Neuronal stem cell (in vitro differentiated cells): ENCODE measurements around the gene ADAMTS17.
A peak's percentile ranks its signal among the peaks of the same experiment; 100 is the strongest.

Experiments
- DNase-seq: peaks from one replicate; pipeline ENCODE4 v3.0.0-alpha.2; 2013; ENCODE audit warnings: low spot score
- H2AFZ ChIP-seq: one replicate; pipeline ENCODE4 v1.6.1; 2013; ENCODE audit warnings: mild to moderate bottlenecking, low read length, inconsistent platforms
- H2AK5ac ChIP-seq: 2 replicates; pipeline ENCODE4 v1.6.1; 2013; ENCODE audit warnings: low read depth, mild to moderate bottlenecking, inconsistent platforms, low read length, moderate library complexity, mixed read lengths
- H2BK120ac ChIP-seq: 2 replicates; pipeline ENCODE4 v1.6.1; 2013; ENCODE audit warnings: low read depth, mild to moderate bottlenecking, inconsistent platforms, low read length, moderate library complexity, mixed read lengths
- H2BK12ac ChIP-seq: one replicate; pipeline ENCODE4 v1.6.1; 2013; ENCODE audit warnings: low read length, inconsistent platforms
- H2BK15ac ChIP-seq: 2 replicates; pipeline ENCODE4 v1.6.1; 2013; ENCODE audit warnings: mild to moderate bottlenecking, low read length, inconsistent platforms, mixed read lengths
- H2BK5ac ChIP-seq: one replicate; pipeline ENCODE4 v1.6.1; 2013; ENCODE audit warnings: inconsistent platforms, mild to moderate bottlenecking, low read length, moderate library complexity
- H3K14ac ChIP-seq: one replicate; pipeline ENCODE4 v1.6.1; 2013; ENCODE audit warnings: low read length, inconsistent platforms
- H3K18ac ChIP-seq: 2 replicates; pipeline ENCODE4 v1.6.1; 2013; ENCODE audit warnings: low read length, inconsistent platforms
- H3K23ac ChIP-seq: 2 replicates; pipeline ENCODE4 v1.6.1; 2013; ENCODE audit warnings: low read depth, mild to moderate bottlenecking, mixed read lengths, low read length, inconsistent platforms; ENCODE audit not compliant: poor library complexity
- H3K27ac ChIP-seq: replicated peaks from 3 replicates; pipeline ENCODE4 v1.5.1; 2013; ENCODE audit warnings: low read length, inconsistent platforms
- H3K27me3 ChIP-seq, 3 experiments: 2 replicates each; pipeline ENCODE4 v1.6.1; 2013; ENCODE audit warnings: low read length in 3 of 3, mild to moderate bottlenecking in 2 of 3, inconsistent platforms in 1 of 3, low read depth in 1 of 3, mixed read lengths in 1 of 3, moderate library complexity in 1 of 3; ENCODE audit not compliant: control insufficient read depth in 3 of 3, insufficient read depth in 3 of 3
- H3K36me3 ChIP-seq, 2 donors: replicated peaks in 1 of 2; 2 replicates each; pipeline ENCODE4 v1.6.1; 2013; ENCODE audit warnings: low read length in 2 of 2; ENCODE audit not compliant: control insufficient read depth in 2 of 2, insufficient read depth in 2 of 2
- H3K4ac ChIP-seq: 2 replicates; pipeline ENCODE4 v1.6.1; 2013; ENCODE audit warnings: inconsistent platforms, mild to moderate bottlenecking, low read length, moderate library complexity
- H3K4me1 ChIP-seq, 2 donors: 1 replicate in 1 of 2; 2 replicates in 1 of 2; pipeline ENCODE4 v1.6.1; 2013; ENCODE audit warnings: low read length in 2 of 2, low read depth in 1 of 2; ENCODE audit not compliant: control insufficient read depth in 2 of 2, insufficient read depth in 1 of 2
- H3K4me2 ChIP-seq: one replicate; pipeline ENCODE4 v1.6.1; 2013; ENCODE audit warnings: mild to moderate bottlenecking, low read length, inconsistent platforms; ENCODE audit not compliant: insufficient read depth, poor library complexity, severe bottlenecking
- H3K4me3 ChIP-seq, 2 donors: 2 replicates each; pipeline ENCODE4 v1.5.1; 2013; ENCODE audit warnings: low read length in 2 of 2, mild to moderate bottlenecking in 2 of 2, inconsistent platforms in 1 of 2, moderate library complexity in 1 of 2
- H3K79me1 ChIP-seq: one replicate; pipeline ENCODE4 v1.6.1; 2013; ENCODE audit warnings: low read depth, mild to moderate bottlenecking, inconsistent platforms, low read length, moderate library complexity
- H3K9ac ChIP-seq: one replicate; pipeline ENCODE4 v1.6.1; 2013; ENCODE audit warnings: mild to moderate bottlenecking, low read depth, low read length, inconsistent platforms; ENCODE audit not compliant: poor library complexity
- H3K9me3 ChIP-seq, 2 donors: replicated peaks in 1 of 2; 2 replicates each; pipeline versions ENCODE3 to v1.6.1; 2013; ENCODE audit warnings: low read length in 2 of 2, mild to moderate bottlenecking in 2 of 2, inconsistent platforms in 1 of 2, low read depth in 1 of 2, mixed read lengths in 1 of 2, moderate library complexity in 1 of 2; ENCODE audit not compliant: control insufficient read depth in 2 of 2, insufficient read depth in 1 of 2
- H4K8ac ChIP-seq: one replicate; pipeline ENCODE4 v1.6.1; 2013; ENCODE audit warnings: low read depth, mild to moderate bottlenecking, inconsistent platforms, low read length, moderate library complexity
- H4K91ac ChIP-seq: one replicate; pipeline ENCODE4 v1.6.1; 2013; ENCODE audit warnings: low read length, low read depth, mild to moderate bottlenecking, inconsistent platforms; ENCODE audit not compliant: poor library complexity
- WGBS, 2 donors: extraction: QIAGEN DNeasy Blood & Tissue Kit; methylation state at CpG; one replicate each; pipeline ENCODE4 v1.1.7; 2013; ENCODE audit warnings: missing lambda C conversion rate in 2 of 2, mixed read lengths in 1 of 2; ENCODE audit not compliant: insufficient read length in 2 of 2, insufficient replicate concordance in 1 of 2; ENCODE audit errors: extremely low coverage in 2 of 2; 5-methylcytosine and 5-hydroxymethylcytosine counted together

The ADAMTS17 gene

DNA sequence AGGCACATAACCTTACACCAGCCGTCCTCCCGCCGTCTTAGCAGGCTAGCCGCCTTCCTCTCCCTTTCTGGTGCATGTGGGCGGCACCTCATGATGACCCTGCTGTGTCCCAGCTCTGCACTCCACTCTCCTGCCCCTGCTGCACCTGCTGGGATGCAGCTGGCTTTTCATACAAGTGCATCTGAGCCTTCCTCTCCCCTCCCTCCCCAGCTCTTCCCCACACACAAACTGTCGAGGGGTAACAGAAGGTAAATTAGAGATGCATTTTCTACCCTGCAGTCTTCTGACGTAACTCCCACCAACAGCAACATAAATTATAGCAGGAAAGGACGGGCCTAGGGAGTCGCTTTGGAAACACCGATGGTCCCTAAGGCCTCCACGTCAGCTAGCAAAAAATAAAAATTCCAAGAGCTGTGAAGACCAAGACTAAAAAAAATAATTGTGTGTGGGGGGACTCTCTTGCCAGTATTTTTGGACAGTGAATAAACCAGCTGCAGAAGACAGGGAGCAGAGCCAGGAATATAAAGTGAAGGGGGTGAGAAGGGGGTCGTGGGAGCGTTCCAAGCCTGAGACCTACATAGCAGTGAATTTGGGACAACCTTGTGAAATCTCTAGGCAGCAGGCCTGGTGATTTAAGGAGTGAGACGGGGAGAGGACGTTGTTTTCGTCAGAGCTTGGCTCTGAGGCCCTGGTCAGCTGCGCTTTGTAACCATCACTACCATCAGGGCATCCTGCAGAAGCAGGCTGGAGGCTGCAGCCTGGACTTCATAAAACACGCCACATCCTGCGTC lies 216.2 kb downstream of the ADAMTS17 start:
- H3K9me3 ChIP-seq: peaks cover 0 to 2% of the 10 kb centered on the region in 2 donors
- H3K79me1 ChIP-seq: peaks cover 2% of the 10 kb centered on the region
- H2BK15ac ChIP-seq: no peak overlapping the region
- no peak for DNase-seq
- no peak overlapping the region for H2BK120ac ChIP-seq
- peaks cover 0 to 5% of the 10 kb centered on the region in 2 donors for H3K4me1 ChIP-seq
- no peak overlapping the region for H2BK12ac ChIP-seq
- H4K8ac ChIP-seq: no peak overlapping the region
- no peaks in the 10 kb centered on the region for H3K27me3 ChIP-seq
- WGBS, 2 donors: no CpG with 5 or more reads among the region's 19 CpGs
- H3K4me3 ChIP-seq: no peak overlapping the region
- H3K27ac ChIP-seq: no peak overlapping the region
- no peak overlapping the region for H3K18ac ChIP-seq
- no peak overlapping the region for H4K91ac ChIP-seq
- H3K4me2 ChIP-seq: no peak overlapping the region
- H3K4ac ChIP-seq: no peak overlapping the region
- H2AK5ac ChIP-seq: no peak overlapping the region
- H3K9ac ChIP-seq: no peak overlapping the region
- H3K36me3 ChIP-seq: no peaks in the 10 kb centered on the region
- H2AFZ ChIP-seq: no peak overlapping the region
- no peak overlapping the region for H3K23ac ChIP-seq
- no peak overlapping the region for H2BK5ac ChIP-seq
- H3K14ac ChIP-seq: no peak overlapping the region

- no peaks in the 10 kb centered on the region for H3K27me3 ChIP-seq
- H2AK5ac ChIP-seq: no peak overlapping the region
- no peak overlapping the region for H2BK15ac ChIP-seq
- no peak overlapping the region for H3K9ac ChIP-seq
- H3K4me1 ChIP-seq: peaks cover 0 to 5% of the 10 kb centered on the region in 2 donors
- WGBS, 2 donors: no CpG with 5 or more reads among the region's 5 CpGs
- no peak for DNase-seq
- no peak overlapping the region for H3K14ac ChIP-seq
- no peak overlapping the region for H3K4me2 ChIP-seq
- no peak overlapping the region for H2BK5ac ChIP-seq
- peaks cover 0 to 2% of the 10 kb centered on the region in 2 donors for H3K9me3 ChIP-seq
- H3K4me3 ChIP-seq: no peak overlapping the region
- no peak overlapping the region for H4K8ac ChIP-seq
- no peak overlapping the region for H3K23ac ChIP-seq
- H3K36me3 ChIP-seq: no peaks in the 10 kb centered on the region
- no peak overlapping the region for H3K27ac ChIP-seq
- no peak overlapping the region for H2AFZ ChIP-seq
- H3K18ac ChIP-seq: no peak overlapping the region
- no peak overlapping the region for H4K91ac ChIP-seq
- peaks cover 2% of the 10 kb centered on the region for H3K79me1 ChIP-seq
- no peak overlapping the region for H2BK12ac ChIP-seq
- no peak overlapping the region for H2BK120ac ChIP-seq
- H3K4ac ChIP-seq: no peak overlapping the region
Observed at GRCh38 chr15:100124936-100125335, 216.8 kb downstream of the ADAMTS17 start.

DNA sequence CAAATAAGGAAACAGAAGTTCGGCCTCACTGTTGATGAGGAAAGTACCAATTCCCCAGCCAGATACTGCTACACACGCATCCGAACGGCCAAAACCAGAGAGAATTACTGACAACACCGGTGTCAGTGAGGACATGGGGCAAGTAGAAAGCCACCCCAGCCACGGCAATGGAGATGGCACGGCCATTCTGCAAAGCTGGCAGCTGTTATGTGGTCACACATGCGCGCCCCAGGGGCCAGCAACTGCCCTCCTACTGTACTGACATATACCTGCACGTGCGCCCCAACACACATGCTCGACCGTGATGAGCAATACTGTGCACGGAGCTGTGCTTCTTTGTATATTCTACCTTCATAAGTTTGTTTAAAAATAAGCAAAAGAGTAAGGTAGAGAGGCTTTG lies 217.4 kb downstream of the ADAMTS17 start:
- WGBS, 2 donors: no CpG with 5 or more reads among the region's 14 CpGs

DNA sequence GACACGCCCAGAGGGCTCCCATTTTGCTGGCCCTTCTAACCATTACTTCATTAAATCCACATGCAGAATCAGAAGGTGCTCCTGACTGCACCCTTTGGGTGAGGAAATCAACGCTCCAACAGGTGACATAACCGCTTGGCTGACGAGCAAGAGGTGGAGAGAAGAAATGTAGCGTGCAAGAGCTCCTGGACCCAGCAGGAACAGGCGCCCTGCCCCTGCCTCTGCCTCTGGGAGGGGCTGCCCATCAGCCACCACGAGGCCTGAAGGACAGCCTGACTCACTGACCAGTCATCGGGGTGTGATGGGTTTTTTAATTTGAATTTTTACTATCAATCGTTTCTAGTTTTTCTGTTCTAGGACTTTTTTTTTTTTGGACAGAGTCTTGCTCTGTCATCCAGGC lies 218.2 kb downstream of the ADAMTS17 start:
- Histone ChIP-seq H3K23ac (no peak overlapping the region), H2BK5ac (no peak overlapping the region), H3K4me2 (no peak overlapping the region), H4K8ac (no peak overlapping the region), H3K27ac (no peak overlapping the region), H2AFZ (no peak overlapping the region), H2BK12ac (no peak overlapping the region), H3K4me3 (no peak overlapping the region), H2AK5ac (no peak overlapping the region), H3K9ac (no peak overlapping the region), H2BK120ac (no peak overlapping the region), H3K36me3 (no peaks in the 10 kb centered on the region), H3K4ac (no peak overlapping the region), H3K4me1 (peaks cover 0 to 5% of the 10 kb centered on the region in 2 donors), H3K9me3 (peaks cover 0 to 2% of the 10 kb centered on the region in 2 donors), H3K79me1 (peaks cover 2% of the 10 kb centered on the region), H3K27me3 (no peaks in the 10 kb centered on the region), H3K14ac (no peak overlapping the region), H4K91ac (no peak overlapping the region), H3K18ac (peak overlapping the region; percentile 27), H2BK15ac (no peak overlapping the region)
- no peak for DNase-seq
- no CpG with 5 or more reads among the region's 9 CpGs for WGBS, 2 donors

More for the DNA sequence above, 217.4 kb downstream of the ADAMTS17 start:
- H3K9me3 ChIP-seq: peaks cover 0 to 2% of the 10 kb centered on the region in 2 donors
- no peak overlapping the region for H3K23ac ChIP-seq
- no peak overlapping the region for H3K4ac ChIP-seq
- H3K27ac ChIP-seq: no peak overlapping the region
- H3K14ac ChIP-seq: no peak overlapping the region
- no peak overlapping the region for H3K18ac ChIP-seq
- no peak overlapping the region for H2BK12ac ChIP-seq
- H2AFZ ChIP-seq: no peak overlapping the region
- no peak overlapping the region for H2BK15ac ChIP-seq
- H3K4me2 ChIP-seq: no peak overlapping the region
- H2AK5ac ChIP-seq: no peak overlapping the region
- H3K27me3 ChIP-seq: no peaks in the 10 kb centered on the region
- no peak for DNase-seq
- no peak overlapping the region for H3K9ac ChIP-seq
- no peak overlapping the region for H4K8ac ChIP-seq
- H3K79me1 ChIP-seq: peaks cover 2% of the 10 kb centered on the region
- H2BK5ac ChIP-seq: no peak overlapping the region
- H3K4me1 ChIP-seq: peaks cover 0 to 5% of the 10 kb centered on the region in 2 donors
- no peak overlapping the region for H2BK120ac ChIP-seq
- no peak overlapping the region for H3K4me3 ChIP-seq
- no peaks in the 10 kb centered on the region for H3K36me3 ChIP-seq
- no peak overlapping the region for H4K91ac ChIP-seq
